ENCODE results near the gene ATRNL1. TPM values are rescaled to one million over a fixed set of nuclear protein-coding genes. Genes with fewer than 3 reads are reported as not detected.

The ATRNL1 gene
- total RNA-seq, 4 donors from 2014 or later: 0.34 to 1.1 (median 0.55) TPM

DNA sequence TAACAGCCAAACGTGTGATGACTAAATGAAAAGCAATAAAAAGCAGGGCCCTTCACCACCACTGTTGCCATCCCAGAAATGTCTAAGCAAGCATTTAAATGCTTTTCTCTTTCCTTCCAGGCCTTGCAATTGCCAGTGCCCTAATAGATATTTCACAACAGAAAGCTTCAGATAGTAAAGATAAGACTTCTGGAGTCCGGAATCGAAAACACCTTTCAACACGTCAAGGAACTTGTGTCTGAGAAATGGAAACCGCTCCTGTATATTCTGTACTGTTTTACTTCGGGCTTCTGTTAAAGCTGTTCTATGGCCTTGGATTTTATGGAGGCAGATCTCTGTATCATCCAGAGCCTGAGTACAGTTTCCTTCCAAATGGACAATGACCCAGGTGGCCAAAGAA is 851.4 kb downstream of the ATRNL1 start:
- WGBS, 2 donors: 67 to 73% methylated on average over 6 of the region's 6 CpGs
- H3K4me3 ChIP-seq (ENCODE audit: low read depth, poor library complexity, severe bottlenecking): no peak overlapping the region
- DNase-seq (ENCODE audit: low spot score in 2 of 2): no peak
- no peak for TF ChIP-seq POLR2A (IDR thresholded peaks at IDR 0.05)
- TF ChIP-seq, protein P1, sequence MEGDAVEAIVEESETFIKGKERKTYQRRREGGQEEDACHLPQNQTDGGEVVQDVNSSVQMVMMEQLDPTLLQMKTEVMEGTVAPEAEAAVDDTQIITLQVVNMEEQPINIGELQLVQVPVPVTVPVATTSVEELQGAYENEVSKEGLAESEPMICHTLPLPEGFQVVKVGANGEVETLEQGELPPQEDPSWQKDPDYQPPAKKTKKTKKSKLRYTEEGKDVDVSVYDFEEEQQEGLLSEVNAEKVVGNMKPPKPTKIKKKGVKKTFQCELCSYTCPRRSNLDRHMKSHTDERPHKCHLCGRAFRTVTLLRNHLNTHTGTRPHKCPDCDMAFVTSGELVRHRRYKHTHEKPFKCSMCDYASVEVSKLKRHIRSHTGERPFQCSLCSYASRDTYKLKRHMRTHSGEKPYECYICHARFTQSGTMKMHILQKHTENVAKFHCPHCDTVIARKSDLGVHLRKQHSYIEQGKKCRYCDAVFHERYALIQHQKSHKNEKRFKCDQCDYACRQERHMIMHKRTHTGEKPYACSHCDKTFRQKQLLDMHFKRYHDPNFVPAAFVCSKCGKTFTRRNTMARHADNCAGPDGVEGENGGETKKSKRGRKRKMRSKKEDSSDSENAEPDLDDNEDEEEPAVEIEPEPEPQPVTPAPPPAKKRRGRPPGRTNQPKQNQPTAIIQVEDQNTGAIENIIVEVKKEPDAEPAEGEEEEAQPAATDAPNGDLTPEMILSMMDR (IDR thresholded peaks at IDR 0.05): no peak
- intact Hi-C loops (cut with DNase I; ENCODE audit: low total_unique reads): no loop called here

- H3K4me3 ChIP-seq (ENCODE audit: low read depth, poor library complexity, severe bottlenecking): no peak overlapping the region
These were observed 852.7 kb downstream of the ATRNL1 start for GRCh38 chr10:115945701-115946445.

DNA sequence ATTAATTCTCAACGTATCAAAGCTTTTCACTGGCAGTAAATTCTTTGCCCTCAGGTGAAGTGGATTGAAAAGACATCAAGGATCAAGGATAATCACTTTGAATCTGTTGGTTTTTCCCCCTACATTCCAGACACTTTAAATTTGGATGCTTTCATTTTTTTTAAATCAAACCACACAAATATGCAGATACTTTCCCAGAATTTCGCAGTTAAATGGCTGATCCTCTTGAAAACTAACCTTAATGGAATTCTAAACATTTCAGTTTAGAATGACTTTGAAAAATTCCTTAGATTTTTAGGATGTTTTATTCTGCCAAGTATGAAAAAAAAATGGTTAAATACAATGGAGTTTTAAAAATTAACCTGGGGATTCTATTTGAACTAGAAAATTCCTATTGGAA is 853.9 kb downstream of the ATRNL1 start:
- WGBS, 2 donors: 60 to 69% methylated on average over 2 of the region's 2 CpGs
- H3K4me3 ChIP-seq (ENCODE audit: low read depth, poor library complexity, severe bottlenecking): no peak overlapping the region
- intact Hi-C loops (cut with DNase I; ENCODE audit: low total_unique reads): no loop called here
- DNase-seq (ENCODE audit: low spot score in 2 of 2): no peak
- TF ChIP-seq, protein P1 (IDR thresholded peaks at IDR 0.05): no peak
- TF ChIP-seq POLR2A (IDR thresholded peaks at IDR 0.05): no peak

More at GRCh38 chr10:115945701-115946445, 852.7 kb downstream of the ATRNL1 start:
- WGBS, 2 donors: 81 to 86% methylated on average over 3 of the region's 3 CpGs
- DNase-seq (ENCODE audit: low spot score in 2 of 2): no peak
- intact Hi-C loops (cut with DNase I; ENCODE audit: low total_unique reads): no loop called here
- no peak for TF ChIP-seq POLR2A (IDR thresholded peaks at IDR 0.05)
- TF ChIP-seq, protein P1 (IDR thresholded peaks at IDR 0.05): no peak

DNA sequence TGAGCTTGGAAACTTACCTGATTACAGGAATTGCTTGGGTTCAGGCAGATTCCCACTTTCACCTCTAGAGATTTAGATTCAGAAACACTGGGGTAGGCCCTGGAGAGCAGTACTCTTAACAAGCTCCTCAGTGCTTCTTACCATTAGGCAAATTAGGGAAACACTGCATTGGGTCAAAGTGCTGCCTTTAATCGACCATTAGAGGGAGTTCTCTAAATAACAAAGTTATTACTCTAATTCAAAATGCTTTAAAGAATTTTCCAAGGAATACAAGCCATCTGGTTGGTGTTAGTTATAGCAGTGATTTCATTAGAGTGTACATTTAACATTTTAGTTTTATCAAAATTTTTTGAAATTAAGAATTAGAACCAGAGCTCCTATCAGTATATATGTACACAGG is 855.3 kb downstream of the ATRNL1 start:
- 7 to 21% methylated on average over 1 of the region's 1 CpG for WGBS, 2 donors
- TF ChIP-seq, protein P1 (IDR thresholded peaks at IDR 0.05): no peak
- TF ChIP-seq POLR2A (IDR thresholded peaks at IDR 0.05): no peak
- no peak for DNase-seq (ENCODE audit: low spot score in 2 of 2)
- intact Hi-C loops (cut with DNase I; ENCODE audit: low total_unique reads): no loop called here
- H3K4me3 ChIP-seq (ENCODE audit: low read depth, poor library complexity, severe bottlenecking): no peak overlapping the region

DNA sequence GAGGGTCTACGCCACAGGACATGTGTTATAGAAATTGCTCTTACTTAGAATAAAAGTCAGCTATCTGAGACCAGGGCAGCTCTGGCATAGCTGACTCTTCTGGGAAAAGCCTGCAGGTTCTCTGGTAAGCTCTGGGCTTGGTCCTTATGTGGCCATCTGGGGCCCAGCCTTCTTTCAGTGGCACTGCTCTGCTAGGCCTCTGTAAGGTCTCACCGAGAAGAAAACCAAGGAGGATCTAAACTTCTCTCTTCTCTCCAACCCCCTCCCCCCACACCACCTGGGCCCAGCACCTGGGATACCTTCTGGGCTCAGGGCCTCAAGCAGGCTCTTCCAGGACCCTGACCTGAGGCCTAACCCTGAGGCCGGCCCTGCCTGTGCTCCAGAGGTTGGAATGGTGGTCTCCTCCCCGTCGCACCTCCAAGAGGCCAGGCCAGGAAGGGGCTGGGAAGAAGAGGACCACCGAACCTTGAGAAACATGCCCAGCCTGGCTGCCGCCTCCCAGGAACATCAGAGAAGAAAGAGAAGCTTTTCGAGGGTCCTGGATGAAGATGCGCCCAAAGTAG is 856.2 kb downstream of the ATRNL1 start:
- intact Hi-C loops (cut with DNase I; ENCODE audit: low total_unique reads): no loop called here
- no peak for DNase-seq (ENCODE audit: low spot score in 2 of 2)
- WGBS, 2 donors: 94 to 96% methylated on average over 9 of the region's 9 CpGs

More for the DNA sequence above, 856.2 kb downstream of the ATRNL1 start:
- no peak overlapping the region for H3K4me3 ChIP-seq (ENCODE audit: low read depth, poor library complexity, severe bottlenecking)
- TF ChIP-seq, protein P1 (IDR thresholded peaks at IDR 0.05): no peak
- no peak for TF ChIP-seq POLR2A (IDR thresholded peaks at IDR 0.05)
